Kidney epithelial cell (primary cell): ENCODE measurements around the gene MYLK. TPM values are rescaled to one million over a fixed set of nuclear protein-coding genes. Genes with fewer than 3 reads are reported as not detected.

Experiments
- DNase-seq: peaks from one replicate; pipeline ENCODE4 v3.0.0-alpha.2; 2010; ENCODE audit warnings: low read depth
- H3K27me3 ChIP-seq: 2 replicates; pipeline ENCODE4 v1.6.0; 2011; ENCODE audit warnings: low read length; ENCODE audit not compliant: control insufficient read depth, insufficient read depth
- H3K36me3 ChIP-seq: 2 replicates; pipeline ENCODE4 v1.5.1; 2011; ENCODE audit warnings: low read length; ENCODE audit not compliant: control insufficient read depth, insufficient read depth
- H3K4me3 ChIP-seq: 2 replicates; pipeline ENCODE4 v1.5.1; 2011; ENCODE audit warnings: low read depth, mild to moderate bottlenecking, control low read depth, low read length
- total RNA-seq: library from RNA; depleted of rRNA; stranded (reverse); fragments of >200 nt; gene quantifications from 2 replicates; pipeline ENCODE4 v1.2.3, GENCODE V29; 2015
- TF ChIP-seq, protein P1 (sequence below): IDR thresholded peaks from 2 replicates; pipeline ENCODE4 v1.5.1; 2011; ENCODE audit warnings: mild to moderate bottlenecking, moderate library complexity, low read length, control low read depth, inconsistent platforms; ENCODE audit not compliant: insufficient read depth, poor library complexity, severe bottlenecking

The MYLK gene
- total RNA-seq, 1 donor from 2014 or later: 49.7 TPM

DNA sequence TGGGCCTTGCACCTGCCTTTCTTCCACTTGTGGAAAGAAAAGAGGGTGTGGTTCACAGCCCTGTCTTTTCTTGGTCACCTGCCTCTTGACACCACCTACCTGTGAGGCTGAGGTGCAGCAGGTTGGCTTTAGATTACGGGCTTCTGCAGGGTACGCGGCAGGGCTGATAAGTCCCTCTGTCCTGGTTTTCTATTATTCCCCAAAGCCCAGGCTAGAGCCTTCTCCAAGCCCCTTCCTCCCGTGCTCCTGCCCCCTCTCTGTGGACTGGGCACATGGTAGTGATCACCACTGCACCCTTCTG, 254.4 kb downstream of the MYLK start:
- TF ChIP-seq, protein P1, sequence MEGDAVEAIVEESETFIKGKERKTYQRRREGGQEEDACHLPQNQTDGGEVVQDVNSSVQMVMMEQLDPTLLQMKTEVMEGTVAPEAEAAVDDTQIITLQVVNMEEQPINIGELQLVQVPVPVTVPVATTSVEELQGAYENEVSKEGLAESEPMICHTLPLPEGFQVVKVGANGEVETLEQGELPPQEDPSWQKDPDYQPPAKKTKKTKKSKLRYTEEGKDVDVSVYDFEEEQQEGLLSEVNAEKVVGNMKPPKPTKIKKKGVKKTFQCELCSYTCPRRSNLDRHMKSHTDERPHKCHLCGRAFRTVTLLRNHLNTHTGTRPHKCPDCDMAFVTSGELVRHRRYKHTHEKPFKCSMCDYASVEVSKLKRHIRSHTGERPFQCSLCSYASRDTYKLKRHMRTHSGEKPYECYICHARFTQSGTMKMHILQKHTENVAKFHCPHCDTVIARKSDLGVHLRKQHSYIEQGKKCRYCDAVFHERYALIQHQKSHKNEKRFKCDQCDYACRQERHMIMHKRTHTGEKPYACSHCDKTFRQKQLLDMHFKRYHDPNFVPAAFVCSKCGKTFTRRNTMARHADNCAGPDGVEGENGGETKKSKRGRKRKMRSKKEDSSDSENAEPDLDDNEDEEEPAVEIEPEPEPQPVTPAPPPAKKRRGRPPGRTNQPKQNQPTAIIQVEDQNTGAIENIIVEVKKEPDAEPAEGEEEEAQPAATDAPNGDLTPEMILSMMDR: no peak
- peaks cover 5% of the 10 kb centered on the region for H3K36me3 ChIP-seq
- DNase-seq: no peak
- H3K4me3 ChIP-seq: no peak overlapping the region
- no peaks in the 10 kb centered on the region for H3K27me3 ChIP-seq

DNA sequence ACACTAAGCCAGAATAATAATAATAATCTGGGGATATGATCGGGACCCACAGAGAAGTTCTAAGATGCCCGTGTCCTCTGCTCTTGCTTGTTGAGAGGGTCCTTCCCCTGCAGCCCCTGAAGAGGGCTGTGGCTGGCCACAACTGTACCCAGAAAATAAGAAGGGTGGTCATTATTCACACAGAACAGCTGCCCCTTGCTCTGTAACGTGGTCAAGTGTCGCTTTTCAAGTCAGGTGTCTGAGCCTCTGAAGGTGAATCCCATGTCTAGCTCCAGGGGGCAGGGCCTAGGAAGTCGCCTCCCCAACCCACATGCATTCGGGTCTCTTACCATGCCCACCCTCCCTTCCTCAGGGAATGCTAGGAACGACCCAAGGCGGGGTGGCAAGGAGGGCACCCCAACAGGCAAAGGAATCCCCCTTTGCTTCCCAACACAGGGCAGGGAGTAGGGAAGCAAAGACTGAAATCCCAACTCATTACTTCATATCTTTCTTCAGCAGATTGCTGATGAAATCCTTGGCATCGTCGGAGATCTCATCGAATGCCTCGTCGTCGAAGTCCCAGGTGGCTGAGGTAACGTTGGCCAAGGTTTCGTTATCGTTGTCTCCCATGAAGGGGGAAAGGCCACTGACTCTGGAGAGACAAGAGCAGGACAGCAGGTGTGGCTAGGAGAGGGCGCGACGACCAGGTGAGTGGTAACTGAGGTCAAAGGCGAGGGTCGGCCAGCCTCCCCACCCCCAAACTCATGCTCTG, 255.0 kb downstream of the MYLK start:
- TF ChIP-seq, protein P1: no peak
- Histone ChIP-seq H3K27me3 (no peaks in the 10 kb centered on the region), H3K36me3 (peaks cover 5% of the 10 kb centered on the region), H3K4me3 (no peak overlapping the region)
- no peak for DNase-seq

DNA sequence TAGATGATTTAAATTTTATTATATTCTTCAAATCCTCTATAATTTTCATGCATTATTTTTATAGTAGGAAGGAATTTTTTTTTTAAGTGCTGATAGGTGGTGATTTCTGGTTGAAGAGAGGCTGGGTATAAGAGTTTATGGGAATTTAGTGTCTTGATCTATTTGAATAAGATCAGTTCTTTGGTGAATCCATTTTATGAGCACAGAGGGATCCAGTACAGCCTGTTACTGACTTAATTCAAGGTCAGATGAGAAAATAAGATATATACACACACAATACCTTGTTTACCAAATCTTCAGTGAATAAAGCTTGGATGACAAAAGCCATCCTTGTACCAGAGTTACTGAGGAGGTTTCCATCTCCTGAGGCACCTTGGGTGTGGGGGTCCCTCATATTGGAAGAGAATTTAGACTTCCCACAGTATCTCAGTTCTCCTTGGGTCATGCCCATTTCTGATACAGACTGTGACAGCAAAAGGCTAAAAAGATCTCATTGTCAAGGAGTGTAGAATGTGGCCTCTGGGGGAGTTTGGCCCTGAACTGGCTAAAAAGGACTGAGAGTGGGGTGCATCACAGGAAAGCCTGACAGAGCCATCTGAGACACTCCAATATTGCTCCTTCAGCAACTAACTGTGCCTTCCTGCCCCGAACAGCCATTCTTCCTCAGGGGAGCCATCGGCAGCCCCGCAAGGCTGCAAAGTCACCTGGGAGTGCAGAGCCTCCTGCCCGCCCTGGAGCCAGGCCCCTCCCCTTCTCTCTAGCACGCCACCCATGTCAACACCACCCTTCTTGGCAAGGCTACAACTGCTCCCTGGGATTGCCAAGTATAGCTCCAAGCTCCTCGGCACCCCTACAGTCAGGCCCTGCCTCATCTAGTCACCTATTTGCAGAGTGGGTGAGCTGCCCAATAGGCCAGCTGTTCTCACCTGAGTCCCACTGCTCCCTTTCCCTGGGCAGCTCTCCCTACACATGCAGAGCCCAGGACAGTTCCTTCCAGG, 256.2 kb downstream of the MYLK start:
- peaks cover 5% of the 10 kb centered on the region for H3K36me3 ChIP-seq
- no peak for DNase-seq
- TF ChIP-seq, protein P1: no peak
- no peaks in the 10 kb centered on the region for H3K27me3 ChIP-seq
- H3K4me3 ChIP-seq: no peak overlapping the region

DNA sequence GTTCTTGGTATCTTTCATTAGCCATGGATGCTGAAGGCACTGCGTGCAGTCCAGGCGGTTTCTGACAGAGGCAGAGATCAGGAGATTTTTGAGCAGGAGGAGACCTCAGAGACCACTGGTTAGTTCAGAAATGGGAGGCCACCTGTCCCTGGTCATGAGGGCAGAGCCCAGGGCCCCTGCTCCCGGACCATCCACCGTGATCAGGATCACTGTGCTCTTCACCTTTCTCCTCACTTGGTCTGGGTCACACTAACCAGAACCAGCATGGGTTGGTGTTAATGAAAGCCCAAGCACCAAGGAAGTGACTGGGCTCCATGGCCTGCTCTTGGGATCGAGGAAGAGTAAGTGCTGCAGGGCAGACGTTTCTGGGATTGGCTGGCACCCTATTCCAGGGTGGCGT, 257.3 kb downstream of the MYLK start:
- no peaks in the 10 kb centered on the region for H3K27me3 ChIP-seq
- no peak overlapping the region for H3K4me3 ChIP-seq
- TF ChIP-seq, protein P1: no peak
- no peak for DNase-seq
- H3K36me3 ChIP-seq: peaks cover 5% of the 10 kb centered on the region

DNA sequence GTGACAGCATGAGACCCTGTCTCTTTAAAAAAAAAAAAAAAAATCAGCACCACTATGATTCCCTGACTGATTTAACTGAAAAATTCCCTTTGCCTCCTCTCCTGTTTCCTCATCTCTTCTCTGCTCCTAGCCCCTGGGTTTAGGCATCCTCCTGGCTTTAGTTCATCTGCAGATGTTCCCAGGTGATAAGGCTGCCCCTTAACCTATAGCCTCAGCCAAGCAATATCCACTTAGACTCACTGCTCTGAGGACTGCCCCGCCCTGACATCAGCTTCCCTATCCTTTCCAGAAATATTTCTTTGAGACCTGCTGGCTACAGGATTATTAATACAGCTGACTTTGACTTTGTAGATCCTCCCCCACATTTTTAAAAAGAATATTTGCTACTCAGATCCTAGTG, 259.8 kb downstream of the MYLK start:
- no peak for DNase-seq
- peaks cover 5% of the 10 kb centered on the region for H3K36me3 ChIP-seq
- H3K4me3 ChIP-seq: no peak overlapping the region
- H3K27me3 ChIP-seq: no peaks in the 10 kb centered on the region
- TF ChIP-seq, protein P1: no peak
